Measurements from ENCODE around the gene ZNF496.
"Not testable (repeated sequence)": the region's sequence is repeated elsewhere in the genome, so short reads cannot be mapped to it uniquely, and the experiment has no call there.

ZNF496 gene

DNA sequence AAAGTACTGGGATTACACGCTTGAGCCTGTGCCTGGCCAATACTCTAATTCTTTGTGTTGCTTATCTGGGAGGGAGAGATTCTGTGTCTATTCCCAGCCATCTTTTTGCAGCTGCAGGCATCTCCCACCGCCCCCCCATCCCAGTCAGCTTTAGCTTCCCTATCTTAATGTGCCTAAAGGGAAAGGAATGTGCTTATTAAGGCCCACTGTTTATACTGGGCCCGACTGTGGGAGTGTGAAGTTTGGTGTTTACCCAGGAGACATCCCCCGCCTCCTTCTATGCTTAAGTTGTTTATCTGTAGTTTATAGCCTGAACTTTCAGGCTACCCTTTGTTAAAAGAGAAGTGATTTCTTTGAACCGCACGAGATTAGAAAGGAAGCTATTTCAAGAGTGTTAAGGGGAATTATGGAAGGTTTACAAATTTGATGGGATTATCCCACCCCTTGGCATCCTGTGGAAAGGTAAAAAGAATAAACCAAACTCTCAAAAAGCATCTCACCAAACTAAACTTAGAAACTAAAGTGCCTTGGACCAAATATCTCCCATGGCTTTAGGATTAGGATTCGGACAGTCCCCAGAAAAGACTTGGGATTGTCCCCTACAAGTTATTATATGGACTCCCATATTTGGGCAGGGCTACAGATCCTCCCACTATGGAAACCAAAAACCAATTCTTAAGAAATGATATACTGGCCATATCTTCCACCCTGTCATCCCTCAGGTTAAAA is 25.5 kb upstream of the ZNF496 start:
- Histone ChIP-seq H3K9ac (ENCODE audit: low read depth, low read length) (no peak overlapping the region), H3K4me1 (ENCODE audit: control insufficient read depth, insufficient read depth, low read length) (peaks cover 18% of the 10 kb centered on the region), H3K4me2 (ENCODE audit: low read length) (no peak overlapping the region), H3K9me3 (replicated peaks; ENCODE audit: low read length) (no peaks in the 10 kb centered on the region), H3K36me3 (ENCODE audit: insufficient read depth, low read length) (no peaks in the 10 kb centered on the region), H3K27me3 (ENCODE audit: control insufficient read depth, insufficient read depth, low read length) (no peaks in the 10 kb centered on the region), H3K4me3 (ENCODE audit: low read length) (no peak overlapping the region)

DNA sequence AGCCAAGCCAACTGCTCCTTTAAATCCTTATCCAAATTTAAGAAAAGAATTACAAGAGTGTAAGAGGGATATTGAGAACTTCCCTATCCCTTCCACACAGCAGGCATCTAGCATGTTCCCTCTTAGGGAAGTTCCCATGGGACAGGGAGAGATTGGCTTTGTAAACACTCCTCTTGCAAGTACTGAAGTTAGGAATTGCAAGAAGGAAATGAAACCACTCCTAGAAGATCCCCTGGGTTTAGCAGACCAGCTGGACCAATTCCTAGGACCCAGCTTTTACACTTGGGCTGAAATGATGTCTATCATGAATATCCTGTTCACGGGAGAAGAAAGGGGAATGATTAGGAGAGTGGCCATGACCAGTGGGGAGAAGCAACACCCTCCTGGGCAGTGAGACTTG is 23.5 kb upstream of the ZNF496 start:
- H3K9ac ChIP-seq (ENCODE audit: low read depth, low read length); H3K36me3 ChIP-seq (ENCODE audit: insufficient read depth, low read length); H3K4me3 ChIP-seq (ENCODE audit: low read length); H3K4me1 ChIP-seq (ENCODE audit: control insufficient read depth, insufficient read depth, low read length); H3K4me2 ChIP-seq (ENCODE audit: low read length); H3K27me3 ChIP-seq (ENCODE audit: control insufficient read depth, insufficient read depth, low read length); H3K9me3 ChIP-seq (replicated peaks; ENCODE audit: low read length): not testable (repeated sequence)

DNA sequence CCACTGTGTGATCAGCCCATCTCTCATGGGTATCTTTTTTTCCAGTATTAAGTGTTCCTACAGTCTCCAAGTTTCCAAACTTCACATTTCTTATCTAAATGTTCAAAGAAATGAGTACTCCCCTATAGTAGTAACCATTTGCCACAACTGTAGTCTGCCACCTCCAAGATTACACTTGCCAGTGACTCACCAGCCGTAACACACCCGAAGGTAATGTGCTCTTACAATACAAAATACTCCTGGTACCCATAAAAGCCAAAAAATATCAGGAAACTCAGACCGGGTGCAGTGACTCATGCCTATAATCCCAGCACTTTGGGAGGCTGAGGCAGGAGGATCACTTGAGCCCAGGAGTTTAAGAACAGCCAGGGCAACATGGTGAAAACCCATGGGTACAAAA is 20.5 kb upstream of the ZNF496 start:
- peaks cover 3% of the 10 kb centered on the region for H3K4me1 ChIP-seq (ENCODE audit: control insufficient read depth, insufficient read depth, low read length)
- no peaks in the 10 kb centered on the region for H3K27me3 ChIP-seq (ENCODE audit: control insufficient read depth, insufficient read depth, low read length)
- no peak overlapping the region for H3K4me3 ChIP-seq (ENCODE audit: low read length)
- no peaks in the 10 kb centered on the region for H3K9me3 ChIP-seq (replicated peaks; ENCODE audit: low read length)
- no peaks in the 10 kb centered on the region for H3K36me3 ChIP-seq (ENCODE audit: insufficient read depth, low read length)
- H3K9ac ChIP-seq (ENCODE audit: low read depth, low read length) = no peak overlapping the region
- no peak overlapping the region for H3K4me2 ChIP-seq (ENCODE audit: low read length)

DNA sequence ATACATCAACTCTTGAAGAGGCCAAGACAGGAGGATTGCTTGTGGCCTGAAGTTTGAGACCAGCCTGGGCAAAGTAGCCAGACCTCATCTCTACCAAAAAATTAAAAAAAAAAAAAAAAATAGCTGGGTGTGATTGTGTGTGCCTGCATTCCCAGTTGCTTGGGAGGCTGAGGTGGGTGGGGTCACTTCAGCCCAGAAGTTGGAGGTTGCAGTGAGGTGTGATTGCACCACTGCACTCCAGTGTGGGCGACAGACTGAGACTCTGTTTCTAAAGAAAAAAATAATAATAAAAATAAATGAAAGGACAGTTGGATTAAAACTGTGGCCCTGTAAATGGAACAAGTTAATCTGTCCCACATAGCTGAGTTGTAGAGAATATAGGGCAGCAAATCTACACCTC is 18.9 kb upstream of the ZNF496 start:
- Histone ChIP-seq H3K4me3 (ENCODE audit: low read length) (no peak overlapping the region), H3K9ac (ENCODE audit: low read depth, low read length) (no peak overlapping the region), H3K36me3 (ENCODE audit: insufficient read depth, low read length) (no peaks in the 10 kb centered on the region), H3K9me3 (replicated peaks; ENCODE audit: low read length) (no peaks in the 10 kb centered on the region), H3K4me1 (ENCODE audit: control insufficient read depth, insufficient read depth, low read length) (no peaks in the 10 kb centered on the region), H3K27me3 (ENCODE audit: control insufficient read depth, insufficient read depth, low read length) (no peaks in the 10 kb centered on the region), H3K4me2 (ENCODE audit: low read length) (no peak overlapping the region)

DNA sequence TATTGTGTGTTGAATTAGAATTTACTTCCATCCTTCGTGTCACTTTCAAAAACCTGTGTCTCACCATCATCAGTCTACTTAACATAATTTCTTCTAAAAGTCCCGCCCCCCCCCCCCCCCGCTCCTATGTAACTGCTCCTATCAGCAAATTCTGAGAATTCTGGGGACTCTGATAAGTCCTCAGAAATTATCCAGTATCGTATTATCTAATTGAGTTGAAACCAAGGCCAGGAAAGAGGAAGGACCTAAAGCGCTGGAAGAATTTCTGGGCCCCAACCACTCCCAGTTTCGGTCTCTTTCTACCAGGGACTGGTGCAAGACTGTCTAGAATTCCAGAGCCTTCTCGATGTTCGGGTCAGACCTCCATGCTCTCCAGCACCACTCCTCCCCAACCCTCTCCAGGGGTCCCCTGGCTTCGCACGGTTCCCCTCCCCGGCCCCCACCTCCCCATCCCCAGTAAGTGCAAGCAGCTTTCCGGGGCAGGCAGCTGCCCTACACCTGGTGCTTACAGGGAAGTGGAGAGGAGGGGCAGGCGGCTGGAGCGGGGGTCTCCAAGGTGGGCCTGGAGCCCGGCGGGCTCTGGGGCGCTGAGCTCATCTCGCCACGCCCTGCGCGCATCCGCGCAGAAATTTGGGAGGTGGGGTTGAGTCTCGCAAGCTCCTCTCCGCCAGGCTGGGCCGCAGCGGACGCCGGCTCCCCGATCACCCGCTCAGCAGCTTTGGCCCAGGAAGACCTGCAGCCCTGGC is 16.0 kb upstream of the ZNF496 start:
- Histone ChIP-seq H3K9ac (ENCODE audit: low read depth, low read length) (no peak overlapping the region), H3K27me3 (ENCODE audit: control insufficient read depth, insufficient read depth, low read length) (no peaks in the 10 kb centered on the region), H3K9me3 (replicated peaks; ENCODE audit: low read length) (no peaks in the 10 kb centered on the region), H3K4me2 (ENCODE audit: low read length) (peak overlapping the region; percentile 20), H3K4me1 (ENCODE audit: control insufficient read depth, insufficient read depth, low read length) (peaks cover 5% of the 10 kb centered on the region), H3K4me3 (ENCODE audit: low read length) (no peak overlapping the region), H3K36me3 (ENCODE audit: insufficient read depth, low read length) (no peaks in the 10 kb centered on the region)

DNA sequence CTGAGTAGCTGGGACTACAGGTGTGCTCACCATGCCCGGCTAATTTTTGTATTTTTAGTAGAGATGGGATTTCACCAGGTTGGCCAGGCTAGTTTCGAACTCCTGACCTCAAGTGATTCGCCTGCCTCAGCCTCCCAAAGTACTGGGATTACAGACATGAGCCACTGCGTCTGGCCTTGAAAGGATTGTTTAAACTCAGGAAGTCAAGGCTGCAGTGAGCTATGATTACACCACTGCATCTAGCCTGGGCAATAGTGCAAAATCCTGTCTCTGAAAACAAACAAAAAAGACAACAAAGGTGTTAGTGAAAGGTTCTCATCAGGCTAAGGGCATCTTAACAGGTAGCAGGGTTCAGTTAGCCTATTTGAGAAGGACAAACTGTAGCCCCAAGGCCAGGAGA is 14.2 kb upstream of the ZNF496 start:
- Histone ChIP-seq H3K4me3 (ENCODE audit: low read length) (no peak overlapping the region), H3K9me3 (replicated peaks; ENCODE audit: low read length) (no peaks in the 10 kb centered on the region), H3K36me3 (ENCODE audit: insufficient read depth, low read length) (no peaks in the 10 kb centered on the region), H3K9ac (ENCODE audit: low read depth, low read length) (no peak overlapping the region), H3K4me2 (ENCODE audit: low read length) (no peak overlapping the region), H3K4me1 (ENCODE audit: control insufficient read depth, insufficient read depth, low read length) (peaks cover 9% of the 10 kb centered on the region), H3K27me3 (ENCODE audit: control insufficient read depth, insufficient read depth, low read length) (no peaks in the 10 kb centered on the region)

DNA sequence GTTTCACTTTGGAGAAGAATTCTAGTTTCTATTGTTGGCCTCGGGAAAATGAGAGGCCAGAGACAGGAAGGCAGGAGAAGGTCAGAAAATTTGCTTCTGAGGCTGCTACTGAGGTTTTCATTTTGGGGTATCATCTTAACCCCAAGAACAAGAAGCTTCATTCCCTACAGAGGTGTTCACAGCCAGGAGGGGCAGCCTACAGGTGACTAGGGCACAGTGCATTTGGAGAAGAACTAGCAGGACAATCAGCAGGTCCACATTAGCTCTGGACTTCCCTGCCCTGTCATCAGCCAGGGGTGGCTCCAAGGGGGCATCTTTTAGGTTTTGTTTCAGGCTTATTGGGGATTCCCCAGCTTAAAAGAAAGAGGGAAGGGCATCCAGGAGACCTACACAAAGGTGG is 12.1 kb upstream of the ZNF496 start:
- Histone ChIP-seq H3K27me3 (ENCODE audit: control insufficient read depth, insufficient read depth, low read length) (no peaks in the 10 kb centered on the region), H3K36me3 (ENCODE audit: insufficient read depth, low read length) (peaks cover 10% of the 10 kb centered on the region), H3K9ac (ENCODE audit: low read depth, low read length) (no peak overlapping the region), H3K4me1 (ENCODE audit: control insufficient read depth, insufficient read depth, low read length) (peaks cover 15% of the 10 kb centered on the region), H3K4me2 (ENCODE audit: low read length) (no peak overlapping the region), H3K4me3 (ENCODE audit: low read length) (no peak overlapping the region), H3K9me3 (replicated peaks; ENCODE audit: low read length) (no peaks in the 10 kb centered on the region)

DNA sequence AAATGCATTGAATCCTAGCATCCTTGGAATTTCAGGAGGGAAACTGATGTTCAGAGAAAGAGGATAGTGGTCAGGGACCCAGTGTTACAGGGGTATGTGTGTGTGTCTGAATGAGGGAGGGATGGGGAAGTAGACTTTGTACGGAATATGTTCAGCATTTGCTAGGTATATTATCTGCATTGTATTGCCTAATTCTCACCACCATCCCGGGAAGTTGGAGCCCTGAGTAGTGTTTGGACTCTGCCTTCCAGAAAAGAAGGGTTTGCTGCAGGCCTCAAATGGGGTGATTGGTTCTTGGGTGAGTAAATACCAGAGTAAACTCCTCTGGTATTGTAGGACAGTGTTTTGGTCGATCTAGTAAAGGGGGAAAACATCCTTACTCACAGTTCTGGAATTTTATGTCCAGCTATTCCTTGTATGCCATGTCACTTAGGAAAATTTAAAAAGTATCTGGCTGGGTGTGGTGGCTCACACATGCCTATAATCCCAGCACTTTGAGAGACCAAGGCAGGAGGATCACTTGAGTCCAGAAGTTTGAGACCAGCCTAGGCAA is 7.1 kb upstream of the ZNF496 start:
- Histone ChIP-seq H3K4me3 (ENCODE audit: low read length) (no peak overlapping the region), H3K27me3 (ENCODE audit: control insufficient read depth, insufficient read depth, low read length) (no peaks in the 10 kb centered on the region), H3K4me1 (ENCODE audit: control insufficient read depth, insufficient read depth, low read length) (peaks cover 18% of the 10 kb centered on the region), H3K9me3 (replicated peaks; ENCODE audit: low read length) (no peaks in the 10 kb centered on the region), H3K36me3 (ENCODE audit: insufficient read depth, low read length) (peaks cover 14% of the 10 kb centered on the region), H3K9ac (ENCODE audit: low read depth, low read length) (no peak overlapping the region), H3K4me2 (ENCODE audit: low read length) (no peak overlapping the region)

DNA sequence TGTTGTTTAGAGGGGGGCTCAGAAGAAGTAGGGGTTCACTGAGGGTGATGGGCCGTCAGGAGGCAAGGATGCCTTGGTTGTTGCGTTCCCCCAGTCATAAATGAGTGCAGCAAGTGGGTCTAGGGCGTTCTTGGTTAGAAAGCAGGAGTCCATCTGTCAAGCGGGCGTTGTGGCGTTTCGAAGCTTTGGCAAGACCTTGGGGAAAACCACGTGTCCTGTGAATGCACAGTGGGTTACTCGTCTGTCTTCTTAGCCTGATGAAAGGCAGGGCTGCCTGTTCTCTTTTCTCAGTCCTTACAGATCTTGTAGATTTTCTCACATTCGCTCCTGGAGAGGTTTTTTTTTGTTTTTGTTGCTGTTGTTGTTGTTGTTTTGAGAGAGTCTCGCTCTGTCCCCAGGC is 6.3 kb upstream of the ZNF496 start:
- Histone ChIP-seq H3K36me3 (ENCODE audit: insufficient read depth, low read length) (peaks cover 16% of the 10 kb centered on the region), H3K27me3 (ENCODE audit: control insufficient read depth, insufficient read depth, low read length) (no peaks in the 10 kb centered on the region), H3K4me1 (ENCODE audit: control insufficient read depth, insufficient read depth, low read length) (peaks cover 24% of the 10 kb centered on the region), H3K4me2 (ENCODE audit: low read length) (no peak overlapping the region), H3K9ac (ENCODE audit: low read depth, low read length) (no peak overlapping the region), H3K9me3 (replicated peaks; ENCODE audit: low read length) (no peaks in the 10 kb centered on the region), H3K4me3 (ENCODE audit: low read length) (no peak overlapping the region)

DNA sequence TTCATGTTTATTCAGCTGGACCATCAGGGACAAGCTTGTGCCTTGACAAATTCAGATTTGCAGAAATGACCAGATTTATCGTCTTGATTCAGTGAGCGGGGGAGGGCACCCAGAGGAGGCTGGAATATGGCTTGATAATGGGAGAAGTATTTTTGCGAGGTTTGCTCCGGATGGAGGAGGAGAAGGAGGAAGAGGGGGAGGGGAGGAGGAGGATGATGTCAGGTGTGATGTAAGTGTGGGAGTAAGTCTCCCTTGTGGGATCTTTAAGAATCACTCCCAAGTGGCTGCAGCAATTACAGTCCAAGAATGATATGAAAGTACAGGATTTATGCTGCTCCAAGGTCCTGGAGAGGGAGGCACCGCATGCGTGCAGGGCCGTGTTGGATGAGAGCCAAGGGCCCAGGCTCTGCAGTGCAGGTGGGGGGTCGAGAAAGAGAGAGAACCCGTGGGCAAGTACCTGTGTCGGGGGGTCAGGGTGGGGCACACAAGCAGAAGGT is 5.6 kb upstream of the ZNF496 start:
- Histone ChIP-seq H3K4me1 (ENCODE audit: control insufficient read depth, insufficient read depth, low read length) (peaks cover 22% of the 10 kb centered on the region), H3K4me3 (ENCODE audit: low read length) (no peak overlapping the region), H3K9ac (ENCODE audit: low read depth, low read length) (no peak overlapping the region), H3K9me3 (replicated peaks; ENCODE audit: low read length) (no peaks in the 10 kb centered on the region), H3K4me2 (ENCODE audit: low read length) (no peak overlapping the region), H3K27me3 (ENCODE audit: control insufficient read depth, insufficient read depth, low read length) (no peaks in the 10 kb centered on the region), H3K36me3 (ENCODE audit: insufficient read depth, low read length) (peaks cover 16% of the 10 kb centered on the region)

DNA sequence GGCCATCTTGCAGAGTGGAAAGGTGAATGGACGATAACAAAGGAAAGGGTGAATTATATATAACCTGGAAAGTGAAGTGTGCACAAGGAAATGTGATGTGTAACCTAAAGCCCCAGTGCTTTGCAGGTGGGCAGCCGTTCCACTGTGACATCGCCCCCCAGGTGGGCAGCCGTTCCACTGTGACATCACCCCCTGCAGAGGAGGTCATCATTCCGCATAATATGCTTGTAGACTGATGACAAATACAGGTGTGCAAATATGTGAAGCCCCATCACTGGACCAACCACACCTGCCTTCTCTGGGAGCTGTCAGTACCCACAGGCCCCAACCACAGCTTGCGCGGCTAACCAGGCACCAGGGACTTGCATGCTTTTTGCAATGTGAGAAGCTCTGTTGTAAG is 4.7 kb upstream of the ZNF496 start:
- Histone ChIP-seq H3K27me3 (ENCODE audit: control insufficient read depth, insufficient read depth, low read length) (no peaks in the 10 kb centered on the region), H3K9ac (ENCODE audit: low read depth, low read length) (no peak overlapping the region), H3K9me3 (replicated peaks; ENCODE audit: low read length) (no peaks in the 10 kb centered on the region), H3K36me3 (ENCODE audit: insufficient read depth, low read length) (peaks cover 16% of the 10 kb centered on the region), H3K4me2 (ENCODE audit: low read length) (no peak overlapping the region), H3K4me3 (ENCODE audit: low read length) (no peak overlapping the region), H3K4me1 (ENCODE audit: control insufficient read depth, insufficient read depth, low read length) (peaks cover 22% of the 10 kb centered on the region)
